HG03139 (cell line): ENCODE measurements around the gene STYK1.
"Not testable (repeated sequence)": the region's sequence is repeated elsewhere in the genome, so short reads cannot be mapped to it uniquely, and the experiment has no call there.

ENCODE experiments used
- ATAC-seq: cut with Tn5 transposase; IDR thresholded peaks from one replicate; pipeline ENCODE4 v1.9.1; 2021; ENCODE audit not compliant: unreplicated experiment

STYK1 gene

GRCh38 chr12:10623131-10623530 is 50.7 kb downstream of the STYK1 start:
- no peak for ATAC-seq

DNA sequence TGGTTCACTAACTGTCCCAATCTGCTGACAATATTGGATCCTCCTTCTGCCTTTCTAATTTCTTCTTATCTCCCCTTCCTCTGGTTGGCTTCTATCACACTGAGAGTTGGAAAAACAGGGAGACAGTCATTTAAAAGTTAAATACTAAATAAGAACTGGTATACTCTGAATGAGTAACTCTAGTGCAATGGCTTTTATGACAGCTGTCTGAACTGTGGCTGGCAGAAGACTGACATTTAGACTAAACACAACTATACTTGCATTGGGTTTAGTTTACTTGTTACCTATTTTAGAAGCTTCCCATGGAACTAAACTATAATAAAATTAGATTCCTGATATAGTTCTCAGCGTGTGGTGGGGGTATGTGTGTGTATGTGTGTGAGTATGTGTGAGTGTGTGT is 52.6 kb downstream of the STYK1 start:
- no peak for ATAC-seq

DNA sequence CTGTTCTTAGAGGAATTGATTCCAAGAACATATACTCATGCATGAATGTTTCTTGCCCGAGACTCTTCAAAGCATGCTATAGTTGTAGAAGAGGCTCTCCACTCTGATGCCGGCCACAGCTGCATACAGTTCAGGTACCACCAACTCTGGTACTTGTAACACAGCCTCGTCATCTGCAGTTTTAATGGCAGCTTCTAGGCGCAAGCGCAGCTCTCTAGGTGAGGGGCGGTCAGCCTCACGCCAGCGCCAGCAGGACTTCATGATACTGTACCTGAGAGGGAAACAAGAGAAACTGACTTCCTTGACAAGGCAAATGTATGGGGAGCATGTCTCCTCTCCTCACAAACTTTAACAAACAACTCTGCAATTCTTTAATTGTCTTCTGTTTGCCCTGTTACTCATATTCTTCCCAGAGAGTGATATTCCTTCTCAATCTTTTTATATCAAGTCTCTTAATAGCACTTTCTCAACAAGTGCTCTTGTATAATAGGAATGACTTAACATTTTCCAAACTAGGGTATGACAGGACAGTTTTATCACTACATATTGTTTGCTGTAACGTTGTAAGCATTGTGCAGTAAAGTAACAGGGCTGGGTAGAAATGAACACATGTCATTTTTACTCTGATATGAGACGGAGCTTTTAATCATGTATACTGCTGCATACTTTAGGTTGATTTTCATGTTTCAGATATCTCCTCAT is 53.6 kb downstream of the STYK1 start:
- no peak for ATAC-seq

DNA sequence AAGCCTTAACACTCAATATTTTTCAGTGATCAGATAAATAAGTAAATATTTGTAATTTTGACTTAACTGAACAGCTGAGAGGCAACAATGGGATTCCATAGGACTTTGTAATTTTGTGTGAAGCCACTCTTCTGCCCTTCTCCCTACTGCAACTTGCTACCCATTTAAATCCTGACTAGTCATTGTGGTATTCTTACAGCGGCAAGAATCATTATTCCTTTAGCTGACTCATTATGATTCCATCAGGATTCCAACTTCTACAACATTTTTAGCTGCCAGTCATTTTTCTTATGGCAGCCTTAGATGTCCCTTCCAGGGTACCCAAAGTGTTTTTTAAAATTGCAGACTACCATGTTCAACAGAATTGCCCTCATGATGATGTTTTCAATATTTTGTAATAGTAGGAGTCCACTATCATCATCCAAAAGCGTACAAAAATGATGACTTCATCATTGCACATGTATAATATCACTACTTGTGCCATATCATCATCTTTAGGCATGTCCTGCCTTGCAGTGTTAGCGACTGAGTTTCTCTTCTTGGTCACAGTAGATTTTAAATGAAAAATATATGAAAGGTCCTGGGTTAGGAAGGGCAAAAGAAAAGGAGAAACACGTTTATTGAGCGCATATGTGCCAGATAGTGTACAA is 55.4 kb downstream of the STYK1 start:
- no peak for ATAC-seq

DNA sequence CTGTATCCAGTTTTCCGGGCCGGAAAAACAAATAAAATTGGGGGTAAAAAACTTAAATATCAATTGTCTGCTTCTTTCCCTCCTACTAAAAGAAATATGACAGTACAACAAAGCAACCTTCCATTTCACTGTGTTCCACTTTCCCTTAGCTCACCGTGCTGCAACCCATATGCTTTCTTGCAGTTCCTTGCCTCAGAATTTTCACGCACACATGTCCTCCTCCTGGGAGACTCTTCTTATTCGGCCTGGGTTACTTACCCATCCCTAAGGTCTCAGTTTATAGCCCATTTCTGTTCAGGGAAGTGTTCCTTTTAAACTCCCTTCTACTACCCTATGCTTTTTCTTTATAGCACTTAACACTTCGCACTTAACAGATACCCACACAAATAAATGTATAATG is 56.0 kb downstream of the STYK1 start:
- no peak for ATAC-seq

- ATAC-seq: no peak
These were observed 58.3 kb downstream of the STYK1 start for GRCh38 chr12:10615532-10615931.

DNA sequence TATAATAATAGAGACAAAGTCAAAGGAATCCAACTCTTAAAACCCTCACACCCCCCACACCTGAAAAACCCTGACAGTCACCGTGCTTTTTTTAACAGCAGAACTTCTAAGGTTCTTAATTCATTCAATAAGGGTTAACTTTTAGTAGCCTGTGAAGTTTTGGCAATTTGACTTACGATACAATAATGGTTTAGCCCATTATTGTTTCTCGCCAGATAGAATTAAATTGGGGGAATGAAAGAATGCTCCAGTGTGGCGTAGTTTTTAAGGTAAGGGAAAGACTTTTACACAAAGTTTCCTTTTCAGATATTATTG is 59.8 kb downstream of the STYK1 start:
- peak; percentile 5 for ATAC-seq

- ATAC-seq: peak; percentile 96
These were observed 60.4 kb downstream of the STYK1 start, which contains the start of gene MAGOHB for GRCh38 chr12:10613349-10614055. Gene MAGOHB (minus strand): TSS chr12:10613609. CDS start chr12:10613532, 77 bp downstream.

DNA sequence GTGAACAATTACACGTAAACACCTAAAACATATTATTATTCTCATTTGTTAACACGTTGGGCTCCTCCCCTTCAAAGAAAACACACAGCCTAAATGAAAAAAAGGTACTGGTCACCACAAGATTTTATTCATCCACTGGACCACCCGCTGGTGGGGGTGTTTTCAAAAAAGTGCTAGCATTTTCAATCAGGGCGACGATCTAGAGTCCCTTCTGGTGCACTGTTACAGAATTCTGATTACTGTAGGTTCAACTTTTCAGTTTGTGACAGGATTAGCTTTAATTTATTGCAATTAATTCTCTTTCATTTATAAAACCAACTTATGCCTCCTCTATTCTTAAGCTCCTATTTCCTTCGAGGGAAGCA is 60.9 kb downstream of the STYK1 start:
- peak; percentile 13 for ATAC-seq

- ATAC-seq: no peak
These were observed 61.7 kb downstream of the STYK1 start for GRCh38 chr12:10612110-10612509.

DNA sequence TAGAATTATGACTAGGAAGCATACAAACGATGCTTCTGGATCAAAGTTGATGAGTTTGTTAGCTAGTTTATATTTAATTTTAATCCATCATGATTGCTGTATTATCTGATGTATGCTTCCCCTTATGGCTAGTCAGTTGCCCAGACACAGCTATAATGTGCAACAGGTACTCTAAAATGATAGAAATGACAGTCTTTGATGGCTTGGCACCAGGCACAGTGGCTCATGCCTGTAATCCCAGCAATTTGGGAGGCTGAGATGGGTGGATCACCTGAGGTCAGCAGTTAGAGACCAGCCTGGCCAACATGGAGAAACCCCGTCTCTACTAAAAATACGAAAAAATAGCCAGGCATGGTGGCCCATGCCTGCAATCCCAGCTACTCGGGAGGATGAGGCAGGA is 62.6 kb downstream of the STYK1 start:
- not testable (repeated sequence) for ATAC-seq

DNA sequence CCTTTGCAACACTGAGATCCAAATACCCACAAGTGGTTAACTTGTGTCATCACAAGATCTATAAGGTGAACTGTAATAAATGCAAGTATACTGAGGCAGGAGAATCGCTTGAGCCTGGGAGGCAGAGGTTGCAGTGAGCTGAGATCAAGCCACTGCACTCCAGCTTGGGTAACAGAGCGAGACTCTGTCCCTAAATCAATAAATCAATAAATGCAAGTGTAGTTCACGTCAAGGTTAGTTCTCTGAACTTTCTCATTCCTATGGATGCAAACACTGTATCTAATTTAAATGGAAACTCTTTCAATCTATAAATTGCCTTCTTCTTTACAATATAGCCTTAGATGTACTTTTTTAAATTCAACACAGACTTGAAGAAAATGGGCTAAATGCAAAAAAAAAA is 63.7 kb downstream of the STYK1 start:
- ATAC-seq: no peak

DNA sequence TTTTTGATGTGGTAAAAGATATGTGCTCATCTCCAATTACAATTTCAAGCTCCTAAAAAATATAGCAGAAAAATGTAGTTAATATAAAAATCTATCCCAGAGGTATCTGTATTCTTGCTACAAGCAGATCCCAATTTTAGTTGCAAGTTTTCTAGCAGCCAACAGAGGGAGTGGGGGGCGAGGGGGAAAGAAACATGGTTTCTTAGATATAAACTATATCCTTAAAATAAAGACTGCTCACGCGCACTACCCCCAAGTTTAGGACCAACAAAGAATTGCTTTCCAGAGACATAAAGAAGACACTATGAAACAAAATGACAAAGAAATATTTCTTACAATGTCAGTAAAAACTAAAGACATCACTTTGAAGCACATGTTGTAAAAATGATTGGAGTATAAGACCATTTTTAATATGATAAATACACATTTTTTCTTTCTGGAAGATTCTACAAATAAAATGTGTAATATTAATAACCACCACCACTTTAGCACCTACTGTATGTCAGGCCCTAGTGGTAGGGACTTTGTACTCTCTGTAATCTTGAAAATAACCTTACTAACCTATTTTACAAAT is 65.9 kb downstream of the STYK1 start:
- no peak for ATAC-seq

- ATAC-seq: no peak
These were observed 72.0 kb downstream of the STYK1 start for GRCh38 chr12:10601860-10602259.

- no peak for ATAC-seq
These were observed 72.9 kb downstream of the STYK1 start for GRCh38 chr12:10600988-10601387.

GRCh38 chr12:10595881-10596280 is 78.0 kb downstream of the STYK1 start:
- ATAC-seq: no peak

DNA sequence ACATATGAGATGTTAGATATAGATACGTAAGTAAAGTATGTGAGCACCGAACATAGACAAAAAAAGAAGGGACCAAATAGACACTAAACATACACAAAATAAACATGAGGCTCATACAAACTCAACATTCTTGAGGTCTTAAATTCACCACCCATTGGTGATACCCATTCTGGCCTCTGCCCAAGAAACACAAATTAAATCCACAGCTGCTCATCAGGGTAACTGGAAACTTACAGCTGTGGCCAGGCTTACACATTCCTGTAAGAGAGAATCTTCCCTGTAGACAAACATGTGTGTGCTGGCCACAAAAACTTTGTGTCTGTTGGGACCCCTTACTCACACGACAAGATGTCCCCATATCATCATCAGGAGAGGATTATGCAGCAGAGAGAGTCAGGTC is 82.9 kb downstream of the STYK1 start:
- ATAC-seq: no peak

DNA sequence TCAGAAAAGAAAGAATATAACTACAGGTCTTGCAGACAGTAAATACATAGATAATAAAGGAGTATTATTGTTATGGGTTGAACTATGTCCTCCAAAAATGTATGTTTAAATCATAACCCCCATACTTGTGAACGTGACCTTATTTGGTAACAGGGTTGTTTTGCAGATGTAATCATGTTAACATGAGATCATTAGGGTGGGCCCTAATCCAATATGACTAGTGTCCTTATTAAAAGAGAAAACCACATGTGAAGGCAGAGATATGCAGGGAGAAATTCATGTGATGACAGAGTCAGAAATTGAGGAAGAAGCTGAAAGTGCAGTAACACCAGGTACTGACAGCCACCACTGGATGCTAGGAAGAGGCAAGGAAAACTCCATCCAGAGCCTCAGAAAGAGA is 89.4 kb downstream of the STYK1 start:
- ATAC-seq: no peak

DNA sequence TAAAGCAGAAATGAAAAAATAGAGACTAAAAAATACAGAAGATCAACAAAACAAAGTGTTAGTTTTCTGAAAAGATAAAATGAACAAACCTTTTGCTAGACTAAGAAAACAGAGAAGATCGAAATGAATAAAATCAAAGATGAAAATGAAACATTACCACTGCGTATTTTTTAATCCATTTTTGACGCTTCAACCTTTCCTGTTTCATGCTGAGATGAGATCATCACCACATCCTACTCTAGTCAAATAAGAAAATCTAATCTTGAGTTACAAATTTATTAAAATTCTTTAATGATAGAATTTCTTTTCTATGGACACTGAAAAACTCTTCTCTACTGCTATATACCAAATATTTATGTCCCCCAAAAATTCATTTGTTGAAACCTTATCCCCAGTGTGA is 91.1 kb downstream of the STYK1 start:
- ATAC-seq: no peak

- not testable (repeated sequence) for ATAC-seq
These were observed 91.7 kb downstream of the STYK1 start for GRCh38 chr12:10582133-10582532.

- ATAC-seq: no peak
These were observed 99.5 kb downstream of the STYK1 start for GRCh38 chr12:10574307-10574706.

DNA sequence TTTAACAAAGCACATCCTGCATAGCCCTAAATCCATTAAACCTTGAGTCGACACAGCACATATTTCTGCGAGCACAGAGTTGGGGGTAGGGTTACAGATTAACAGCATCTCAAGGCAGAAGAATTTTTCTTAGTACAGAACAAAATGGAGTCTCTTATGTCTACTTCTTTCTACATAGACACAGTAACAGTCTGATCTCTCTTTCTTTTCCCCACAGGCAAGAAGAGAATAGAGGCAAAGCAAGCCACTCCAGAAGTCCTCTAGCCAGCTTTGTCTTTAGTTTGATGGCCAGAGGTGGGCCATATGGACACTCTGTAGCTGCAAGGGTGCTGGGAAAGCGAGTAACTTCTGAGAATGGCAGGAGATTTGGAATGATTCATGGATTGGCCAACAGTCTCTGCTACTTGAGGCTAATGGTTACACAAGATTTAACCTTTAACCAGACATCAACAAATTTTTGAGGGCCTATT is 101.8 kb downstream of the STYK1 start:
- not testable (repeated sequence) for ATAC-seq
